GM15510 (cell line): Measurements from ENCODE around the gene TFEB.

Source experiments
- POLR2A ChIP-seq: IDR thresholded peaks from 3 replicates; pipeline ENCODE4 v1.6.1; 2011; ENCODE audit warnings: borderline replicate concordance; ENCODE audit not compliant: insufficient read length; ENCODE audit errors: extremely low read depth

Gene TFEB

DNA sequence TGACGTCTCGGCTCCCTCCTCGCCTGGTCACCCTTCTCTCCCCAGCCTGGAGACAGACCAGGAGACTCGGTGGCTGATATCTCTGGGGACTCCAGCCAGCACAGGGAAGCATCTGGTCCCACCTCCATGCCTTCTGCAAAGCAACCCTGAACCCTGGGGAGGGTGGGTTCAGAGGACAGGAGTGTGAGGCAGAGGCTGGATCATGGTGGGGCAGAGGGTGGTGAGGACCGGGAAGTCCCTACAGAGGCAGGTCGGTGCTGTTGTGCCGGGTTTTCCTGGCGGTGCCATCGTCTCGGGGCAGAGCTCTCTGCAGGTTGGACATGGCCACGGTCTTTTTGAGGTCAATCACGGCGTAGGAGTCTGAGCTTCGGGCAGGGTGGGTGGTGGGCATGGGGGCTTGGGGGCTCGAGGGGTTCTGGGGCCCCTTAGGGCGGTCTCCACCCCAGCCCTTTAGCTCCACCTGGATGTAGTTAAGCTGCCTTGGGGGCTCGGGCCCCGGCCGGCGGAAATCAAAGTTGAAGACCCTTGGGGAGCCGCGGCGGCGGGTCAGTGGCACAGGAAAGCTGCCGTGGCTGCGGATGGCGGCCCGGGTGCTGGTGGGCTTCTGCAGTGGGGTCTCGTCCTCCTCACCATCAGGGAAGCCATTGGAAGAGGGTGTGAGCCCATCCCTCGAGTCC, 35.1 kb upstream of the TFEB start:
- TF ChIP-seq POLR2A = no peak

DNA sequence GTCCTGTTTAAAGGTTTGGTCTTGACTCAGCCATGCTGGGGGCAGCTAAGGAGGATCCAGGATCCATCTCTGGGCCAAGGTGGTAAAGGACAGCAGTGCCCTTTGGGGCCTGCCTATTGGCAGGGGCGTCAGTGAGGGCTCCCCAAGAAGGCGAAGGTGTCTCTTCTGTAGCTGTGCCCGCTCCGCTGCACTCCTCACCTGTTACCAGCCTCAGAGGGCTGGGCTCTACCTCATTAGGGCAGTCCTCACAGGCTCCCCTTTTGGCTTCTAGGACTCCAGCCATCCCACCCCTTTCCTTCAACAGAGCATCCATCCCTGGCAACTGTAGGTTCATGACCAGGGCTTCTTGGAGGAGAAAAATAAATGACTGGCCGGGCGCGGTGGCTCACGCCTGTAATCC, 34.0 kb upstream of the TFEB start:
- TF ChIP-seq POLR2A = no peak

DNA sequence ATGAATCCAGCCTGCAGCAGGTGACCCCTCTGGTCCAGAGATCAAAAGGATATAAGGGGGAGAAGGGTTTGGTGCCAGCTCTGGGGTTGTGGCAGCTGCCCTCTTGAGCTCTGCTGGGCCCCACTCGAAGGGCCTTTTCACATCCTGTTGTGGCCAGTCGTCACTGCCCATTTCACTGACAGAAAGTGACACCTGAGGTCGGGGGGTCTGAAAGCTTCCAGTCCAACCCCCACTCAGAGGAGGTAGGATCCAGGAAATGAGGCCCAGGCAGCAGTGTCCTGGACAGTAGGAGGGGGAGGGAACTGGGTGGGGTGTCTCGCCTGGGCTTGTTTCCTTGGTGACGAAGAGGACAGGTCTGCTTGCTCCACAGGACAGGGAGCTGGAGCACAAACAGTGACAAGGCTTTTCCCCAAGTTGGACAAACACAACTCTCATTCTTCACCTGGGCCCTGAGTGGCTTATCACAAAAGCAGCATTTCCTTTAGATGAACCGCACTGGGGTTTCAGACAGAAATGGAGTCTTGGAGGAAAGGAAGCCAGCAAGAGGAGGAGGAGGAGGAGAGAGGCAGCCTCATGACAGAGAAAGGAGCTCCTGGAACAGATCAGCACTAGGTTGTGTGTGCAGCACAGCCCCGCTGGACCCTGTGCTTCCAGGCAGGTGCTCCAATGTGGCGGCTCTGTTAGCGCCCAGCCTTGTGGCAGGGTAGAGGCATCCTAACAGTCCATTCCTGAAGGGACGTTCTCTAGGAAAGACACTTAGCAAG, 33.3 kb upstream of the TFEB start:
- TF ChIP-seq POLR2A = no peak

DNA sequence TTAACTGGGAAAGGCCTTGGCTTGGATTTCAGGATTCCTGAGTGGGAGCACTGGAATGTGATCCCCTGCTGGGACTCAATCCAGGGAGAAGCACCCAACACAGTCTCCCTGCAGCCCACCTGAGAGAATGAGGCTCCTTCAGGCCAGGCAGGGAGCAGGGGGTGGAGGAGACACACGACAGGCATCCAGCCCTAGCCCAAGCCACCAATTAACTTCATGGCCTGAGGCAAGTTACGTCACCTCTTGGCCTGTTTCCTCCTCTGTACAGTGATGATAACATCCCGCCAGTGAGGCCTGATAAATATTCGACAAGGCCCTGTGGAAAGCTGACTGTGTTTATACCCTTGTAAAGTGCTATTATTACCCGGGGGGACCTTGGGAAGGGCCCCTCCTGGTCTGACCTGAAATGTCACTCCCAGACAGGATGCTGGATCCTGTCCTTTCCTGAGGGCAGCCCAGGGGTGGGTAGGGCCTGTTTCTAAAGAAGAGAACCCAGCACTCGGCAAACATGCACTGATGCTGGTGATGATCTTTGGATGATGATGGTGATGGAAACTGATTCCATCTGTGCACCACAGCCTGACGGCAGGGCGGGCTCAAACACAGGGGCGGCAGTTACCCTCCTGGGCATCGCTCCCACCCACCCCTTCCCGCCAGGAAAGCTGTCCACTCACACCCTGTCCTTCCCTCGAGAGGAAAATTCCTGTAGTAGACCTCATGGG, 31.9 kb upstream of the TFEB start:
- TF ChIP-seq POLR2A = no peak

DNA sequence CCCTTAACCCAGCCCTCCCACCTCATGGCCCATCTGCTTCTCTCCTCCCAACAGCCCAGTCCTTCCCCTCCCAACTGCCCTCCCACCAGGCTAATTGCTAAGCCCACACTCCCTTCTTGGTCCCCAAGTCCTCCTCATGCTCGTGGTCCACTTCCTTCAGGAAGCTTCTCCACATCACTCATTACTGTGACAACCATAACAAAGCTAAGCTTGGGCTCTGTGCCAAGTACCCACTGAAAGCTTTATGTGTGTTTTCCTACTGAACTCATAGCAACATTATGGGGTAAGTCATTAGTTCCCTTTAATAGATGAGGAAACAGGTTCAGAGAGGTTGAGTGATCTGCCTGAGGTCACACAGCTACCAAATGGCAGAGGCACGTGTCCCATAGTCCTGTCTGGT, 28.1 kb upstream of the TFEB start:
- TF ChIP-seq POLR2A = no peak

DNA sequence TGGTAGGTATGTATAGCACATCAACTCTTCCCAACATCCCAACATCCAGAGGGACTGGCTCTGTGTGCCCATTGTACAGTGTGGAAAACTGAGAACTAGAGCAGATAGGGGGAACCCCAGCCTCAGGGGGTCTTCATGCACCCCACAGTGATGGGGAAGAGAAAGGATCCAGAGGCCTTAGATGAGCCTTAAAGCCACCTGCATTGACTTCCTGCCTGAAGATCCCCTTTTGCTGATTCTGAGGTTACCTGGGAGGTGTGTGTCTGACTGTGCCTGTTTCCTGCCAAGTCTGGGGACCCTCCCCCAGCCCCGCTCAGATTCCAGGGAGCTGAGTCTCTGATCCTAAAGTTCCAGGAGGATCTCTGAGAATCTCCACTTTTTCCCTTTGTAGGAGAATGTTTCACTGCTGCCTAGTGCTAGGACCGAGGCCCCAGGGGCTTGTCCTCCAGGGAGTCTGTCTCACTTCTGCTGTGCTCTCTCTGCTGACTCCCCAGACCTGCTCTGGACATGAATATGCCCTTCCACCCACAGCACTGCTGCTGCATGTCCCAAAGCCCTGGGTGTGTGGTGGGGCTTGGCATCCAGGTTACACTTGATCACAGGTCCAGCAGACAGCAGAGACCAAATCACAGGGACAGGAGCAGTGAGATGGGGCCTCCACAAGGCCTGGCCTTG, 24.6 kb upstream of the TFEB start:
- TF ChIP-seq POLR2A = no peak

DNA sequence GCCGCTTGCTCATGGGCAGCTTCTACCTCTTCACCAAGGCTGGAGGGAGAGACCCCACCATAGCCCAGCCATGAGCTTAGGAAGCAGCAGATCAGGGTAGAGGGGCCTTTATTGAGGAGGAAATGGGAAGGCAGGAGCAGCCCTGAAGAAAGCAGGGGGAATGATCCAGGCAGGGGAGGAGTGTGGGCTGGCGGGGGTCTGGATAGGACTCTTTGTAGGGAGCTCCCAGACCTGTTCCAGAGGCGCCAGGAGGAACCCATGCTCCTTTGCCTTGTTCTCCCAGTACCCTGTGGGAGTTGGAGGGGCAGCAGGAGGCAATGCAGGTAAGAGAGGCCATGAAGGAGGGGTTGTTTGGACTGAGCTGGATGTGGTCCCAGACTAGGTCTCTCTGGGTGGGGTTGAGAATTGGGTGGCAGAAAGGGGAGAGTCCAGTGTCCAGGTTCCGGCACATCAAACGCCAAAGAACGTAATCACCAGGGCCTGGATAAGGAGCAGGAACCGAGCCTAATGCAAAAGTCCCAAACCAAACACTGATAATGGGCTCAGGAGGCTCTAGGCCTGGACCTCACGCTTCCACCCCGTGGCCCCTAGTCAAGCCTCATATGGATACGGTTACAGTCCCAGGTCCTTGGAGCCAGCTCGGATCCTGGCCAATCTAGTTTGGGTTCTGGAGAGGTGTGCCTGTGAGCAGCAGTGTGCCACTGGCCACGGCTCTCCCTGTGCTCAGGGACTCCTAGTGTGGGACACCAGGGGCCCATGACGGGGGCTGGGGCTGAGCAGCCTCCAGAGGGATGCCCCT, 23.9 kb upstream of the TFEB start:
- TF ChIP-seq POLR2A = no peak

DNA sequence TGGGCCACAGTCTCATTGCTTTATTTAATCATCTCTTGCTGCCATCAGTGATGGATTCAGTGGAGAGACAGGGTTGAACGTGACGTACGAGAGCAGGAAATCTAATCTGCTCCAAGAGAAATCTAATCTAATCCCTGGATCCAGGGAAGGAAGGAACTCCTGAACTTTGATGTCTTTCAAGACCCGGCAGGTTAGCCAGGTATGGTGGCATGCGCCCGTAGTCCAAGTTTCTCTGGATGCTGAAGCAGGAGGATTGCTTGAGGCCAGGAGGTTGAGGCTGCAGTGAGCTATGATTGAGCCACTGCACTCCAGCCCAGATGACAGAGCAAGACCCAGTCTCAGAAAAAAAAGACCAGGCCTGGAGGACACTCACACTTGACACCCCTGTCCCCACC, 23.2 kb upstream of the TFEB start:
- TF ChIP-seq POLR2A = no peak

DNA sequence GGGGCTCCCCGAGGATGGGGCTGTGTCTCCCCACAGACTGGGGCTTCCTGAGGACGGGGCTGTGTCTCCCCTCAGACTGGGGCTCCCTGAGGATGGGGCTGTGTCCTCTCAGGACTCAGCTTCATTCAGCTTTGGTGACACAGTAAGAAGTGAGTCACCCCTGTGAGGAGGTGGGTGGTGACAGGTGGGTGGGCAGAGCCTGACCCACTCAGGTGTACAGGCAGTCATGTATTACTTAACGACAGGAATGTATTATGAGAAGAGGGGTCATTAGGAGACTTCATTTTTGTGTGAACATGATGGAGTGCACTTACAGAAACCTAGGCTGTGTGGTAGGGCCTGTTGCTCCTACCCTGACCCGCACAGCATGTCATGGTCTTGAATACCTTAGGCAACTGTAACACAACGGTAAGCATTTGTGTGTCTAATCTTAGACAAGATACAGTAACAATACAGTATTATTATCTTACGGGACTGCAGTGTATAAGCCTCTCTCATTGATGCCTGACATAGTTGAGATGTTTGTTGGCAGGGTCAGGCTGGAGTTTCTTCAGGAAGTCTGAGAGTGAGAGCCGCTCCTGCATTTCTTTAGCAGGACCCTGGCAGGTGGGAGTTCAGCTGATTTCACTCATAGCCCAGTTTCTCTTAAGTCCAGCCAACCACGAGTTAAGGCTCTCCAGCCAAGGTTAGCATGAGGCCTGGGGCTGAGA, 22.7 kb upstream of the TFEB start:
- TF ChIP-seq POLR2A = no peak

DNA sequence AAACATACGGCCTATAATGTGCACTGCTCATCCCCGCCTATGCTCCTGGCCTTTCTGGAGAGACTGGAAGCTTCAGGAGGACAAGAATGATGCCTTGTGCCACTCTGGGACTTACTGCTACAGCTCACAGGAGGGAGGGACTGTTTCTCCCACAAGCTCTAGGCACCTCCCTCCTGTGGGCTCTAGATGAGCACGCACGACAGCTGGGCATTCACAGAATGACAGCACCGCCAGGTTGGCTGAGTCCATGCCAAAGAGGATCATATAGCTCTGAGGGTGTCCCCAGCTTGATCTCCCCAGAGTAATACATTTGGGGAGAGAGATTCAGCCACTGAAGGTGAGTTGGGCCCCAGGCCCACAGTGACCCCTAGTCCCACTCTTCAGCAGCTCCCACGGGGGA, 21.9 kb upstream of the TFEB start:
- TF ChIP-seq POLR2A = no peak

DNA sequence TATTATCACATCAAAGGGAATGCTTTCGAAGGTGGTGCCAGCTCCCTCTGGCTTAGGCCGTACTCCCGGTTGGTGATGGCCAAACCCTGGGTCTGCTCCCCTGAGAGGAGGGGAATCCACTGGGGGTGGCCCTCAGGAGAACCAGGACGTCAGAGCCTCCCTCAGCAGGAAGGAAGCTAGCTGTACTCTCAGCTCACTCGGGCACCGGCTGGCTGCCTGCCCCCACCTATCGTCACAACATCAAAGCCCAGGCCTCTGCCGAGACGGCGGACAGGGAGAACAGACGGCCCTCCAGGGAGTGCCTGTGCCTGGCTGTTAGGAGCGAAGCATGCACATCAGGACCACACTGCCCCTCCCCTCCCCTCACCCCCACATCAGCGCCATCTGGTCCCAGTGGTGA, 20.9 kb upstream of the TFEB start:
- TF ChIP-seq POLR2A = no peak

DNA sequence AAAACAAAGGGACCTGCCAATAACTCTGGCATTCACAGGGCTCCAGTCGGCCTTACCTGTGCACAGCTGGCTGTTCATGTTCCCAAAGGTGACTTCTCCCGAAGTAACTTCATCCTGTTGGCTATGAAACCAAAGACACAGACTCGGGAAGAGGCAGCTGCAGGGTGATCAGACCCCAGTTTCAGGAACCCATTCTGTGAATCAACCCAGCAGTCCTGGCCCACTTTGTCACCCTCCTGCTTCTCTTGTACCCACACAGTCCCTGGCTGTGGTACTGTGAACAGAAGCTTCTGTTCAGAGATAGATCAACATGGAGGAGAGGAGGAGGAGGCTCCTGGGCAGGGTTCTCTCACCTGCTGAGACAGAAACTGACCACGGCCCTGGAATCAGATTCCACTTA, 20.5 kb upstream of the TFEB start:
- TF ChIP-seq POLR2A = no peak

DNA sequence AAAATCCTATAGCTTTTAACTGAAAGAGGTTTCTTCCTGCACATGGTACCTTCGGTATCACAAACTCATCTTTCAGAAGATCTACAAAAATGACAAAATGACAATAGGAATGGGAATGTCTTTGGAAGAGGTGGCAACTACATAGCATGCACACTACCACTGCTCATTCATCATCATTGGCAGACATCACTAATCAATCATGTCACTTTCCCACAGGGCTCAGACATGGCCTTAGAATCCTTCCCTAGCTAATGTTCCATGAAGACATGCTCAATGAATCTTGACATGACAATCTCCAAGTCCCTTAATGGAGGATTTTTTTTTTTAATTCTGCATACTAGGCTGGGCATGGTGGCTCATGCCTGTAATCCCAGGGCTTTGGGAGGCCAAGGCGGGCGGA, 15.0 kb upstream of the TFEB start:
- no peak for TF ChIP-seq POLR2A

DNA sequence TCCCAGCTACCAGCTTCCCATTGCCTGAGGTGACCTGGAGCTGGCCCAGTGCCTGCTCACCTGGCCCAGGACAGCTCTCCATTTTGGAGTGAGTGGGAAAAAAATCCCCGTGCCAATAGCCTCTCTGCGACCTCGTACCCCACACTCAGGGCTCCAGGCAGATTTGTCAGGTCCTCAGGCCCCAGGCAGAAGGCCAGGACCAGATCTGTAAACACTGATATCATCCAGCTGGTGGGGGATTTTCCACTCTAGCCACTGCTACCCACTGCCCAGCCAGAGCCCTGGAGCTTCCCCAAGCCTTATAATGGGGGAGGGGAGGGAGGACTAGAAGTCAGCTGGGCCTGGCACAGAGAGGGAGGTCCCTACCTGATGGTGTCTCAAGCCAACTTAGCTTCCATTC, 13.1 kb upstream of the TFEB start:
- TF ChIP-seq POLR2A = no peak
